ENCODE results near the gene DUOX1. TPM values are rescaled to one million over a fixed set of nuclear protein-coding genes. Genes with fewer than 3 reads are reported as not detected.

DUOX1 gene
- total and polyA plus RNA-seq, 9 of the 15 experiments (the other 6 are each of a cell fraction or from before 2014, with no cell fraction given): 0.01 to 0.22 (median 0.01) TPM; not detected in 6

DNA sequence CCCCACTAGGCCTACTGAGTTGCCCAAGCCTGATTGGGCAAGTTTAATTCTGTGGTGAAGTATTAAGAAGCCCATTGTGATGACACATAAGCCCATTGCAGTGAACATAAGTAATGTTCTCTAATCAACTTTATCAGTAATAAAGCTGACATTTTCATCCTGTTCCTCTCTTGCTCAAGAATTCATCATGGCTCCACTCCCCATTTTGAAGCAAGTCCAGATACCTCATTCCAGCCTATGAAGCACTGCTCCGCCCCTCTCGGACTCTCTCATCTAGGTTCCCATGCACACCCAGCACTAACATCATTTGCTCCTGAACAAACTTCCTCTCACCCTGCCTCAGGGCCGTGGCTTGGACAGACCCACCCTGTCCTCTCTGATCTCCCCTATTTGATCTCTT, 47.5 kb downstream of the DUOX1 start (continued):
- TF ChIP-seq SMAD3 (CRISPR knock-in tag; conservative IDR thresholded peaks at IDR 0.05): no peak
- no peak for TF ChIP-seq SMC3 (conservative IDR thresholded peaks at IDR 0.05; ENCODE audit: insufficient read depth, low read depth, low read length)
- TF ChIP-seq, protein P1, sequence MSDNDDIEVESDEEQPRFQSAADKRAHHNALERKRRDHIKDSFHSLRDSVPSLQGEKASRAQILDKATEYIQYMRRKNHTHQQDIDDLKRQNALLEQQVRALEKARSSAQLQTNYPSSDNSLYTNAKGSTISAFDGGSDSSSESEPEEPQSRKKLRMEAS (CRISPR knock-in tag; IDR thresholded peaks at IDR 0.05): no peak
- TF ChIP-seq KLF6 (CRISPR knock-in tag; IDR thresholded peaks at IDR 0.05; ENCODE audit: borderline replicate concordance): no peak
- no peak for TF ChIP-seq FOSL1 (tag; conservative IDR thresholded peaks at IDR 0.05)
- no peak for TF ChIP-seq ZNF239 (CRISPR knock-in tag; IDR thresholded peaks at IDR 0.05)

DNA sequence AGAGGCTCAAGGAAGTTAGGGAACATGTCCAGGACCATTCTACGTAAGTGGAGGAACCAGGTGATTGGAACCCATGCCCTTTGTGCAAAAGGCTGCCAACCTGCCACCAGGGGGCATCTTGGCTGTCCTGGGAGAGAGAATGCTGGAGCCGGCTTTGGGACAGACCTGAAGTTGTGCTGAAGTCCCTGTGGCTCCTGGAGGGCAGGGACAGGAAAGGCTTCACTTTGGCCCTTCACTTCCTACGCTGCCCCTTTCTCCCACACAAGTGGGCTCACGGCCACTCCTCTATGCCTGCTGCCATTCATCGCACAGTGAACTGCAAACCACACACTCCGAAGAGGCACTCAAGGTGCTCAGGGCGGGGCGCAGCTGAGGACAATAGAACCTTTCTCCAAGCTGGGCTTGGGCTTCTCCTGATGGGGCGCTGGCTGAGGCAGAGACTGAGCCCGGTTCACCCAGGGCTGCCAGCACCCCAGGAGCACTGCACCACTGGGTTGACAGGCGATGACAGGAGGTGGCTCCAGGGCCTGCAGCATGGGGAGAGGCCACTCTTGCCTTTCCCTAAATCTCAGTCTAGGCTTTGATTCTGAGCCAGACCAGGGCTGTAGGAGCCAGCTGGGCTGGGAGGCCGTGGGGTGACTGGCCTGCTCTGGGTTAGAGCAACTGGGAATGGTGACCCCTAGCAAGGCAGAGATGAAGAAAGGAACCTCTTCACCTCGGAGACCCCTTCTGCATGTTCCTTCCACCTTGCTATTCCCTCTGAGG, 49.6 kb downstream of the DUOX1 start:
- H3K36me3 ChIP-seq (ENCODE audit: control insufficient read depth, insufficient read depth, low read length): no peaks in the 10 kb centered on the region
- no peak overlapping the region for H2AFZ ChIP-seq (ENCODE audit: low read depth, low read length)
- no peaks in the 10 kb centered on the region for H3K79me2 ChIP-seq (ENCODE audit: control insufficient read depth, insufficient read depth, low read length)
- TF ChIP-seq CTCFL (IDR thresholded peaks at IDR 0.05; ENCODE audit: borderline replicate concordance, insufficient read depth, low read depth, low read length, poor library complexity, severe bottlenecking) (peak; percentile 6), RAD21 (CRISPR knock-in tag; conservative IDR thresholded peaks at IDR 0.05 in 1 of 2, IDR thresholded peaks at IDR 0.05 in 1 of 2) (peak in 1 of 2 experiments; percentile 49; a peak in 2 of 4 replicates), SMC3 (conservative IDR thresholded peaks at IDR 0.05; ENCODE audit: insufficient read depth, low read depth, low read length) (peak; percentile 49; the same call in 1 of the 2 replicates), CTCF (IDR thresholded peaks at IDR 0.05 in 2 of 3, conservative IDR thresholded peaks at IDR 0.05 in 1 of 3; ENCODE audit: insufficient read depth in 2 of 3, low read depth in 1 of 3, low read length in 3 of 3) (peak; percentile 63 to 71 (median 63))
- TF ChIP-seq, protein P2, sequence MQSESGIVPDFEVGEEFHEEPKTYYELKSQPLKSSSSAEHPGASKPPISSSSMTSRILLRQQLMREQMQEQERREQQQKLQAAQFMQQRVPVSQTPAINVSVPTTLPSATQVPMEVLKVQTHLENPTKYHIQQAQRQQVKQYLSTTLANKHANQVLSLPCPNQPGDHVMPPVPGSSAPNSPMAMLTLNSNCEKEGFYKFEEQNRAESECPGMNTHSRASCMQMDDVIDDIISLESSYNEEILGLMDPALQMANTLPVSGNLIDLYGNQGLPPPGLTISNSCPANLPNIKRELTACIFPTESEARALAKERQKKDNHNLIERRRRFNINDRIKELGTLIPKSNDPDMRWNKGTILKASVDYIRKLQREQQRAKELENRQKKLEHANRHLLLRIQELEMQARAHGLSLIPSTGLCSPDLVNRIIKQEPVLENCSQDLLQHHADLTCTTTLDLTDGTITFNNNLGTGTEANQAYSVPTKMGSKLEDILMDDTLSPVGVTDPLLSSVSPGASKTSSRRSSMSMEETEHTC (IDR thresholded peaks at IDR 0.05): no peak
- DNase-seq (ENCODE audit: extremely low read depth in 1 of 4, low spot score in 3 of 4): peak; percentile 47 to 60 (median 56)
- peaks cover 9 to 14% of the 10 kb centered on the region in 2 experiments; a peak in 3 of 5 replicates for H3K4me1 ChIP-seq (replicated peaks in 1 of 2; ENCODE audit: control insufficient read depth in 2 of 2, insufficient read depth in 2 of 2, low read length in 2 of 2)
- no peak overlapping the region for H3K9ac ChIP-seq (ENCODE audit: insufficient read depth in 1 of 2, low read depth in 2 of 2, low read length in 2 of 2)
- no peak overlapping the region for H3K4me2 ChIP-seq (ENCODE audit: insufficient read depth, low read length)
- in situ Hi-C loops (cut with MboI): loop anchor here (25.0 kb wide), 1 partner anchor 433 kb away; no protein-coding TSS in a partner anchor
- H4K20me1 ChIP-seq (replicated peaks; ENCODE audit: control insufficient read depth, insufficient read depth, low read length): no peaks in the 10 kb centered on the region; the same call in 1 of the 2 replicates
- ATAC-seq: peak; percentile 74
- H3K27ac ChIP-seq (ENCODE audit: extremely low read depth, low read depth, low read length): no peak overlapping the region
- no peaks in the 10 kb centered on the region for H3K9me3 ChIP-seq (replicated peaks; ENCODE audit: control insufficient read depth, insufficient read depth, low read depth, low read length)
- peak; percentile 56 for FAIRE-seq
- H3K27me3 ChIP-seq (ENCODE audit: control insufficient read depth in 2 of 2, insufficient read depth in 2 of 2, low read length in 2 of 2): no peaks in the 10 kb centered on the region
- BruUV-seq (replicated peaks): no TSS peak
- POLR2A ChIA-PET: interaction anchor here (1.5 to 1.9 kb wide), 2 partner anchors 10 to 11 kb away, joined by 8 to 12 read pairs; no protein-coding TSS in a partner anchor
- intact Hi-C loops (cut with micrococcal nuclease): no loop called here
- WGBS (ENCODE audit: insufficient coverage, low coverage, missing lambda C conversion rate): 43% methylated on average over 13 of the region's 13 CpGs
- no peak overlapping the region for H3K4me3 ChIP-seq
- H3K9me1 ChIP-seq (ENCODE audit: control insufficient read depth, insufficient read depth, low read length): no peaks in the 10 kb centered on the region
- CTCF ChIA-PET (ENCODE audit: low intra/inter-chr PET ratio): no interaction called here
